Choroid plexus epithelial cell (primary cell): ENCODE results near the gene C1RL.

Source experiments
- DNase-seq: peaks from one replicate; pipeline ENCODE4 v3.0.0-alpha.2; 2010; ENCODE audit warnings: low read depth
- H3K4me3 ChIP-seq: 2 replicates; pipeline ENCODE4 v1.5.1; 2011; ENCODE audit warnings: low read depth, mild to moderate bottlenecking, control low read depth, low read length, moderate library complexity
- TF ChIP-seq, protein P1 (sequence below): conservative IDR thresholded peaks from 2 replicates; pipeline ENCODE4 v1.5.1; 2011; ENCODE audit warnings: low read depth, mild to moderate bottlenecking, control low read depth, inconsistent platforms, low read length, moderate library complexity

The C1RL gene, protein sequence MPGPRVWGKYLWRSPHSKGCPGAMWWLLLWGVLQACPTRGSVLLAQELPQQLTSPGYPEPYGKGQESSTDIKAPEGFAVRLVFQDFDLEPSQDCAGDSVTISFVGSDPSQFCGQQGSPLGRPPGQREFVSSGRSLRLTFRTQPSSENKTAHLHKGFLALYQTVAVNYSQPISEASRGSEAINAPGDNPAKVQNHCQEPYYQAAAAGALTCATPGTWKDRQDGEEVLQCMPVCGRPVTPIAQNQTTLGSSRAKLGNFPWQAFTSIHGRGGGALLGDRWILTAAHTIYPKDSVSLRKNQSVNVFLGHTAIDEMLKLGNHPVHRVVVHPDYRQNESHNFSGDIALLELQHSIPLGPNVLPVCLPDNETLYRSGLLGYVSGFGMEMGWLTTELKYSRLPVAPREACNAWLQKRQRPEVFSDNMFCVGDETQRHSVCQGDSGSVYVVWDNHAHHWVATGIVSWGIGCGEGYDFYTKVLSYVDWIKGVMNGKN

DNA sequence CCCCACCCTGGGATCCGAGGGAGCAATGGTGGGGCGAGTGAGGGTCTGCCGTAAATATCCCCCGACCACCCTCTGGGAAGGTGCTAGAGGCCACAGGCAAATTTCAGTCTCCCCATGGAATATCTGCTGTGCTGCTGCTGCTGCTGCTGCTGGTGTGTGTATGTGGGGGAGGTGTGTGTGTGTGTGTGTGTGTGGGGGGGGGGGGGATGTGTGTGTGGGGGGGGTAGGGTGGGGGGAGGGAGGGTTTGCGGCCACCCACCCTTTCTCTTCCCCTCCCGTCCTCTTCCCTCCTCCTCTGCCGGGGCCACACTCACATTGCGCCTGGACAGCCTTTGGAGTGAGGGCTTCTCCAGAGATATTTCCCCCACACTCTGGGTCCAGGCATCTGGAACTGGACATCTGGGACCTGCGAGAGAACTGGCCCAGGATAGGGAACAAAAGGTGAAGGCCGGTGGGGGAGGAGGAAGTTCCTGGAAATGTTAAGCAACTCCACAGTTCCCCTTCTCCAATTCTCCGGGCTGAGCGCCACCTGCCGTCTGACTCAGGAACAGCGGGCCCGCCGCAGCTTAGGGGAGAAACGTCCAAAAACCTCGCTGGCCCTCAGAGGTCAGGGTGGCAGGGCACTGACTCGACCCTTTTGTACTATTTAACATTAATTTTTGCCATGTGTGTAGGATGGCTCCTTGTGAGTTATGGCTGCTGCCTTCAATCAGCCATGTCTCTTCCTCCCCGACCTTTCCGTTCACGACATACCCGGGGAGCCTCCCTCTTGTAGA, at the start of gene C1RL:
C1RL (minus strand) TSS at position 419 of the 776 bp plus-strand sequence; CDS start at position 385, 34 bp downstream.
- H3K4me3 ChIP-seq: peak within 1 kb of the TSS; percentile 72
- DNase-seq: peak; percentile 97
- TF ChIP-seq, protein P1, sequence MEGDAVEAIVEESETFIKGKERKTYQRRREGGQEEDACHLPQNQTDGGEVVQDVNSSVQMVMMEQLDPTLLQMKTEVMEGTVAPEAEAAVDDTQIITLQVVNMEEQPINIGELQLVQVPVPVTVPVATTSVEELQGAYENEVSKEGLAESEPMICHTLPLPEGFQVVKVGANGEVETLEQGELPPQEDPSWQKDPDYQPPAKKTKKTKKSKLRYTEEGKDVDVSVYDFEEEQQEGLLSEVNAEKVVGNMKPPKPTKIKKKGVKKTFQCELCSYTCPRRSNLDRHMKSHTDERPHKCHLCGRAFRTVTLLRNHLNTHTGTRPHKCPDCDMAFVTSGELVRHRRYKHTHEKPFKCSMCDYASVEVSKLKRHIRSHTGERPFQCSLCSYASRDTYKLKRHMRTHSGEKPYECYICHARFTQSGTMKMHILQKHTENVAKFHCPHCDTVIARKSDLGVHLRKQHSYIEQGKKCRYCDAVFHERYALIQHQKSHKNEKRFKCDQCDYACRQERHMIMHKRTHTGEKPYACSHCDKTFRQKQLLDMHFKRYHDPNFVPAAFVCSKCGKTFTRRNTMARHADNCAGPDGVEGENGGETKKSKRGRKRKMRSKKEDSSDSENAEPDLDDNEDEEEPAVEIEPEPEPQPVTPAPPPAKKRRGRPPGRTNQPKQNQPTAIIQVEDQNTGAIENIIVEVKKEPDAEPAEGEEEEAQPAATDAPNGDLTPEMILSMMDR: peak; percentile 99

DNA sequence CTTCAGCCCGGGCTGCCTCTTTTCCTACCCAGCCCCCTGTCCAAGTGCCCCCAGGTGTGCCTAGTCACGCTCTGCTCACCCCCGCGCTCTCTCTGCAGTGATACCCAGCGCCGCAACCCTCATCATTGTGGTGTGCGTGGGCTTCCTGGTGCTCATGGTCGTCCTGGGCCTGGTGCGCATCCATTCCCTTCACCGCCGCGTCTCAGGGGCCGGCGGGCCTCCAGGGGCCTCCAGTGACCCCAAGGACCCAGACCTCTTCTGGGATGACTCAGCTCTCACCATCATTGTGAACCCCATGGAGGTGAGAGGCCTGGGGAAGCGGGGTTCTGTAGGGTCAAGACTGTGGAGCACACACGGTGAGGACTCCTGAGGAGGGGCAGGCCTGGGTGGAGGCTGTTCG, 48.4 kb upstream of the C1RL start:
- TF ChIP-seq, protein P1: no peak
- no peak overlapping the region for H3K4me3 ChIP-seq
- DNase-seq: no peak

DNA sequence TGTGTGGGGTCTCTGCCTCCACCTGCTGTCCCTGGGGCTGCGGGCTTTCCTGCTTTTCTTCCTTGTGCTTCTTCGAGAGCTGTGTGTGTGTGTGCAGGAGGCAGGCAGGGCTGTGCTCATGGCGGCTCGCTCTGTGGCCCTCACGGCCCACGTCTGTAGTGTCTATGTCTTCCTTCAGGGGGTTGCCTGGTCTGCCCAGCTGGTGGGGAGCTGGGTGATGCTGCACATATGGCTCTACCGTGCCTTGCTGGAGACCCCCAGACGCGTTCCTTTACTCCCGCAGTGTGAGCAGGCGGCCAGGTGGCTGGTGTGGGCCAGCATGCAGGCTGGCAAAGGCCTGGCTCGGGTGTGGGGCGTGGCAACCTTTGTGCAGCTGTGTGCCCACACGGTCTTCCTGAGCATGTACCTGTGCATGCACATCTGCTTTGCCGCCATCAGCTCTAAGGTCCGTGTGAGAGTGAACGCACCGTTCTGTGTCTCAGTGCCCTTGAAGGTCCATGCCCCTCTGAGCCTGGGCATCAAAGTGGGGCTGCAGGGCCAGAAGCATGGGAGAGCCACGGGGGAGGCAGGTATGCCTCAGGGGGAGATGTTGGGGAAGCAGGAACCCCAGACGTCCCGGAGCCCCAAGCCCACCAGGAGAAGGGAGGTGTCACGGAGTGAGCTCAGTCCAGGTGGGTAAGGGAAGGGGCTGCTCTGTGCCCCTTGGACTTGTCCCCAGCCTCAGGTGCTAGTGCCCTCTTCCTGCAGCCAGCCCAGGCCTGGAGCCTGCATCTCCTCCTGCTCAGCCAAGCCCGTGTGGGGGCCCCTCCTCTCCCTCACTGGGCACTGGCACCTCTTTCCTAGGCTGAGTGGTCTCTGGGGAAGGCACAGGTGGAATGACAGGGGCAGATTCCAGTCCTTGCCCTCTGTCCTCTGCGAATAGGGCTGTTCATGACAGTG, 47.5 kb upstream of the C1RL start:
- TF ChIP-seq, protein P1: no peak
- DNase-seq: no peak

DNA sequence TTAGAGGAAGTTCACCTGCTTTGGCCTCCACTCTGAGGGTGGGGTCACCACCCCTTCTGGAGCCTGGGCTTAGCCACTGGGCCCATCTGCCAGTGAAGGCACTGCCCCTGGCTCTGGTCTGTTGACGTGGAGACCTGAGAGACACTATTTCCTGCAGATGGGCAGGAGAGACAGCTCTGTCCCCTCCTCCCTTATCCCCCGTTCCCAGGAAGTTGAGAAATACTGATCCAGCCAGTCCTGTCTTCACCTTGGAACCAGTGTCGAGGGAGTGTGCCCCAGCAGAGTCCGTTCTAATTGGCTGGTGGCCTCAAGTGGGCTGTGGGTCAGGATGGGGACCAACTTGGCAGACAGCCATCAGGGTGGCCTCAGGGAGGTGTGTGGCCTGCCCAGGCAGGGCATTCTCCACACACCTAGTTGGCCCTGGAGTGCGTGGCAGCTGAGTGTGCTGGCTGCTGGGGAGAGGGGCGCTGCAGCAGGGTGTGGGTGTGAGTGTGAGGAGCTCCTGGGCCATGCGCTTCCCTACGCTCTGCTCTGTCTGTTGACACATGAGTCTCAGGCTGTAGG, 46.5 kb upstream of the C1RL start:
- no peak for DNase-seq
- TF ChIP-seq, protein P1: no peak
- H3K4me3 ChIP-seq: no peak overlapping the region

More for the DNA sequence above, 47.5 kb upstream of the C1RL start:
- no peak overlapping the region for H3K4me3 ChIP-seq

DNA sequence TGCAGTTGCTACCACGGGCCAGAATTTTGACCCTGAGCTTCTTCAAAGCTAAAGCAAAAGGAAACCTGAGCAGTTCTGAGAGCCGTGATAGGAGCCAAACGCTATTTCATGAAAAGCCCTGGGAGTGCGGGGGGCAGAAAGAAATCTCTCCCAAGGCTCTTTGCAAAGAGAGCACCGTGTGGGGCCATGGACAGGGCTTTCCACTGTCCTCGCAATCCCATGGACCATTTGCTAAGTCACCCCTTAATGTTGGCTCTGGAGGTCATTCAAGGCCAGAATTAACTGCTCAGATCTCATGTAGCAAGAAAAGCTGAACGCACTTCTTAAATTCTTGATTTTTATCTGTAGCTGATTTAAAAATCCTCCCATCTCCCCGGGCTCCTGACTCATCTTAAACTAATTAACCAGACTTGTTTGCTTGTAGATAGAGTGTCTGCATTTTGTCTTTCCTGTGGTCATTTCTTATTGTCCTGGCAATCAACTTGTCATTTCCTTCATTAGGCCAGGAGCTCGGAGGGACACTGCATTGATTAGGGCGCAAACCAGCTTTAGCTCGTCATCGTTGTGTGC, 46.0 kb upstream of the C1RL start:
- TF ChIP-seq, protein P1: no peak
- H3K4me3 ChIP-seq: no peak overlapping the region
- DNase-seq: no peak

DNA sequence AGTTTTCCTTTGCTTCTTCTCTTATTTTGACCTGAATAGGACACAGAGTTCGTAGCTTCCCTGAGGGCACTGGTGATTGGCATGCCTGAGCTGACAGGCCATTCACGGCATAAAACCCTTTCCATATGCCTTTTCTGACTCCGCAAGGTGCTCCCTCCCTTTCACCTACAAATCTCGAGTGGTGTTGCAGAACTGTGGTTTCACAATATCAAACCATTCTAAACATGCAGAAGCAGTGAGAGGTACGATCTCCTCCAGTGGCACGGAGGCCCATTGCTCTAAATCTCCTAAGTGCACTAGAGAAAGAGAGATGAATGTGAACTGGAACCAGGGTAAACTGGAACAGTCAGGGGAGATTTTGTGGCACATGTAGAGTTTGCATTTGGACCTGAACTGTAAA, 45.0 kb upstream of the C1RL start:
- no peak overlapping the region for H3K4me3 ChIP-seq
- TF ChIP-seq, protein P1: no peak
- DNase-seq: no peak
